ENCODE results near the gene C5orf63. TPM values are rescaled to one million over a fixed set of nuclear protein-coding genes. Genes with fewer than 3 reads are reported as not detected.
"Not testable (repeated sequence)": the region's sequence is repeated elsewhere in the genome, so short reads cannot be mapped to it uniquely, and the experiment has no call there.

C5orf63 gene
- total RNA-seq, 1 donor from 2014 or later: 5.6 TPM

DNA sequence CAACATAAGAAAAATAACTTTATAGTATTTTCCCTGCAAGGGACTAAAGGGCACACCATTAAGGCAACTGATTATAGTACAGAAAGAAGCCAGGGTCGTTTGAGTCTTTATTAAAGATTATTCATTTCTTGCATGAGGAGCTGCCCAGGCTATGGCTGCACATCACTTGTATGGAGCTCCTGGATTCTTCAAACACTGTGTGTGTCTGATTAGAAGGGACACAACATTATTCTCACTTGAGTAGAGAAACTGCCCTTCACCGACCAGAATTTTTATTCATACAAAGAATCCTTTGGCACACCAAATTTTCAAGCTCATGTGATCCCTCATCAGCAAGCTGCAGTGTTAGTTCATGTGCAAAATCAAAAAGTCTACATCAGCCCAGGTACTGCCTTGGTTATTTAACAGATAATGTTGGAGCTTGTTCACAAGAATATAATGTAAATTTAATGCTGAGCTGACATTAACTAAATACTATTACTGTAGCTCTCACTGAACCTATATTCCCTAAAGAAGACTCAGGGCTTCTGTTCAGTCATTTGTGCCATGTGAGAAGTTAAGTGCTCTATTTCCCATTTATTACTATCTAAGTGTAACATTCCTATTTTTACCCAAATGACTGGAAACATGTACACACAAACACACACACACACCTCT is 9.9 kb downstream of the C5orf63 start:
- Mint-ChIP-seq H3K27me3 (no peaks in the 10 kb centered on the region), H3K36me3 (ENCODE audit: low read depth) (peaks cover 2% of the 10 kb centered on the region), H3K9me3 (no peaks in the 10 kb centered on the region), H3K4me3 (no peak overlapping the region), H3K27ac (no peak overlapping the region), H3K4me1 (peaks cover 10% of the 10 kb centered on the region)
- no peak for DNase-seq
- intact Hi-C loops (cut with micrococcal nuclease): no loop called here

DNA sequence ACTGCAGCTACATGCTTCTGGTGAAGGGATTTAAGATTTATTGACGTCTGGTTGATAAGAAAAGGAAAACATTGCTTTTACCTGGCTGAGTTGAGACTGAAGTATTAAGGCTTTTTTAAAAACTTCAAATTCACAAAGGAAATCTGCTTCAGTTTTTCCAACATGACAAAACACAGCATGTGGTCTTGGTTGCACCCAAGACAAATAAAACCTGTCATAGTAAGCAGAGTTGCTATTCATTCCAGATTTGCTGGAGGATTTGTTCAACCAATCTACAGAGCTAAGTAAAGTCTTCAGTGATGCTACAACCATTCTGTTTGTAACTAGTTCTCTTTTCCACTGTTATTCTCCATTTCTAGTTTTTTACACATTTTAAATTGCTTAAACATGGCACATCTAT is 11.3 kb downstream of the C5orf63 start:
- H3K27ac Mint-ChIP-seq: no peak overlapping the region
- intact Hi-C loops (cut with micrococcal nuclease): no loop called here
- H3K27me3 Mint-ChIP-seq: no peaks in the 10 kb centered on the region
- no peaks in the 10 kb centered on the region for H3K9me3 Mint-ChIP-seq
- peaks cover 10% of the 10 kb centered on the region for H3K4me1 Mint-ChIP-seq
- no peak for DNase-seq
- no peaks in the 10 kb centered on the region for H3K36me3 Mint-ChIP-seq (ENCODE audit: low read depth)
- no peak overlapping the region for H3K4me3 Mint-ChIP-seq

DNA sequence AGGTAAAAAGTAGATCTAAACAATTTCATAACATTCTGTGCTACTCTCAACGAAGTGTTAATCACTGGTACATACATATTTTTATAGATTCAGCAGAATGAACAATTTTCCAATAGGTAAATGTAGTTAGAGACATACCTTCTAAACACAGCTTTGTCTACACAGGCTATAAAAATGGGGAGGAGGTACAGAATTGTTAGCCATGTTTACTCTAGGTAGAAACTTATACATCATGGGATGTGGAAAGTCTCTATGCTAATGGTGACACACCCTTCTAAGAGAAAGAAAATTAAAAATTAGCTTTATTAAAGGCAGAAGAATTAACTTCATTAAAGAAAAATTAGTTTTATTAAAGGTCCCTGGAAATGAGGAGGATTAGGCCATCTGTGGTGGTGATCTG is 11.8 kb downstream of the C5orf63 start:
- H3K27me3 Mint-ChIP-seq: no peaks in the 10 kb centered on the region
- no peak for DNase-seq
- no peaks in the 10 kb centered on the region for H3K9me3 Mint-ChIP-seq
- no peak overlapping the region for H3K27ac Mint-ChIP-seq
- no peak overlapping the region for H3K4me3 Mint-ChIP-seq
- H3K4me1 Mint-ChIP-seq: peaks cover 10% of the 10 kb centered on the region
- intact Hi-C loops (cut with micrococcal nuclease): no loop called here
- H3K36me3 Mint-ChIP-seq (ENCODE audit: low read depth): no peaks in the 10 kb centered on the region

DNA sequence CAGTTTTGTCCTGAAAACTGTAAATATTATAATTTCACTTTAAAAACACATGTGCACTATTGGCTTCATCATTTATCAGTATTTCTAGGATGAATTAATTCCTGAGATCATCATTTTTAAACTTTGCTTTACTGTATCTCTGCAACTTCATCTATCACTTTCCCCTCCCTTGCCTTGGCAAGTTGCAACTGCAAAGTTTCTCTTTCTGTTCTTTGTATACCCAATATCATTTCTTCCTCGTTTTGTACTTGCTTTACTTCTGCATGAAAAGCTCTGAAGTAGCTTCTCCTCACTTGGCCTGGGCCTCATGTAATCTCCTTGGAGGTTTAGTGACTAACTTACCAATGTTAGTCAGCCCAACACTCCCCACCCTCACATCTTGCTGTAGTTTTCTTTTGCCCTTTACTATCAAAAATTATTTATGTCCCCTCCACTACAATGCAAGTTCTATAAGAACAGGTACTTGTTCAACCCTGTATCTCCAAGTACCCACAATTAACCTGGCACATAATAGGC is 12.8 kb downstream of the C5orf63 start:
- peak overlapping the region; percentile 12 for H3K27ac Mint-ChIP-seq
- no peak for DNase-seq
- H3K36me3 Mint-ChIP-seq (ENCODE audit: low read depth): peaks cover 8% of the 10 kb centered on the region
- peaks cover 10% of the 10 kb centered on the region for H3K4me1 Mint-ChIP-seq
- intact Hi-C loops (cut with micrococcal nuclease): no loop called here
- no peaks in the 10 kb centered on the region for H3K27me3 Mint-ChIP-seq
- H3K9me3 Mint-ChIP-seq: no peaks in the 10 kb centered on the region
- H3K4me3 Mint-ChIP-seq: no peak overlapping the region

DNA sequence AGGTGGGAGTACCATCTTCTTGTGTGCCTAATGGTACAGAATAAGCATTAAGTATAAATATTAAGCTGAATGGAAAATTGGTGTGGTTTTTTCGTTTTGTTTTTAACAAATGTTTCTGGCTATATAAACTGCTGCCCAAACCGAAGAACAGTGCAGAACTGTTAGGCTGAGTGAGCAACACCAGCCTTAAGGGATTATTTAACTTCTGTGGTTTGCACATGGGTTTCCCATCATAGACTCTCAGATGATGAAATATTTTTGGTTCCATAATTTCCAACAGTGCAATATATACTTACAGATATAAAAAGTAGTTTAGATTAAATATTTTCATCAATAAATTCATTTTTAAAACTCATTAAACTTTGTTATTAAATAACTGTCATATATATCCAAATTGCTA is 16.4 kb downstream of the C5orf63 start:
- H3K36me3 Mint-ChIP-seq (ENCODE audit: low read depth): peaks cover 13% of the 10 kb centered on the region
- H3K27me3 Mint-ChIP-seq: no peaks in the 10 kb centered on the region

DNA sequence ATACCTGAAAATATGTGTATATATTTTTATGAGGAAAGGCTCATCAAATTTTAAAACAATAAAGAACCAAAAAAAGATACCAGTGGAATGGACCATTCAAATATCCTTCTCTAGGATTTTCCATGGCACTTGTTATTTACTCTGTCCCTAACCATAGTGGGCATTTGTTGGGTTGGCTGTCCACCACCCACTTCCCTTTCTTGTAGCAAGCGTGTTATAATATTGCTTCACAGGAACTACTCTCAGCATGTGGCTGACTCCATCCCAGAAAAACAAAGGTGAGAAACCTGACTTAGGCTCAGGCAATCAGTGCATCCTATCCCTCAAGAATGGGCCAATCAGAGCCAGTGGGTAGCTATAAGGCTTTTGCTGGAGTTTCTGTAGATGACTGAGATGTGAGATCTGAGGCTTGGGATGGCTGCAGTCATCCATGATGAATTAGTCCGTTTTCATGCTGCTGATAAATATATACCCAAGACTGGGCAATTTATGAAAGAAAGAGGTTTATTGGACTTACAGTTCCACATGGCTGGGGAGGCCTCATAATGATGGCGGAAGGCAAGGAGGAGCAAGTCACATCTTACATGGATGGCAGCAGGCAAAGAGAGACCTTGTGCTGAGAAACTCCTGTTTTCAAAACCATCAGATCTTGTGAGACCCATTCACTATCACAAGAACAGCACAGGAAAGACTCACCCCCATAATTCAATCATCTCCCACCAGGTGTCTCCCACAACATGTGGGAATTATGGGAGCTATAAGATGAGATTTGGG is 17.2 kb downstream of the C5orf63 start:
- Mint-ChIP-seq H3K4me3 (no peak overlapping the region), H3K27me3 (no peaks in the 10 kb centered on the region), H3K27ac (no peak overlapping the region), H3K4me1 (peaks cover 7% of the 10 kb centered on the region), H3K9me3 (no peaks in the 10 kb centered on the region), H3K36me3 (ENCODE audit: low read depth) (peaks cover 13% of the 10 kb centered on the region)
- intact Hi-C loops (cut with micrococcal nuclease): no loop called here
- DNase-seq: no peak

More for the DNA sequence above, 16.4 kb downstream of the C5orf63 start:
- Mint-ChIP-seq H3K4me1 (peaks cover 10% of the 10 kb centered on the region), H3K9me3 (no peaks in the 10 kb centered on the region), H3K4me3 (no peak overlapping the region), H3K27ac (no peak overlapping the region)
- DNase-seq: no peak
- intact Hi-C loops (cut with micrococcal nuclease): no loop called here

DNA sequence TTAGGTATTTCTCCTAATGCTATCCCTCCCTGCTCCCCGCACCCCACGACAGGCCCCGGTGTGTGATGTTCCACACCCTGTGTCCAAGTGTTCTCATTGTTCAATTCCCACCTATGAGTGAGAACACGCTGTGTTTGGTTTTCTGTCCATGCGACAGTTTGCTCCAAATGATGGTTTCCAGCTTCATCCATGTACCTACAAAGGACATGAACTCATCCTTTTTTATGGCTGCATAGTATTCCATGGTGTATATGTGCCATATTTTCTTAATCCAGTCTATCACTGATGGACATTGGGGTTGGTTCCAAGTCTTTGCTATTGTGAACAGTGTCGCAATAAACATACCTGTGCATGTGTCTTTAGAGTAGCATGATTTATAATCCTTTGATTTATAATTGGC is 19.8 kb downstream of the C5orf63 start:
- H3K27ac Mint-ChIP-seq; H3K4me3 Mint-ChIP-seq; H3K4me1 Mint-ChIP-seq; H3K27me3 Mint-ChIP-seq; intact Hi-C loops (cut with micrococcal nuclease); H3K9me3 Mint-ChIP-seq; DNase-seq: not testable (repeated sequence)
- peaks cover 13% of the 10 kb centered on the region for H3K36me3 Mint-ChIP-seq (ENCODE audit: low read depth)

DNA sequence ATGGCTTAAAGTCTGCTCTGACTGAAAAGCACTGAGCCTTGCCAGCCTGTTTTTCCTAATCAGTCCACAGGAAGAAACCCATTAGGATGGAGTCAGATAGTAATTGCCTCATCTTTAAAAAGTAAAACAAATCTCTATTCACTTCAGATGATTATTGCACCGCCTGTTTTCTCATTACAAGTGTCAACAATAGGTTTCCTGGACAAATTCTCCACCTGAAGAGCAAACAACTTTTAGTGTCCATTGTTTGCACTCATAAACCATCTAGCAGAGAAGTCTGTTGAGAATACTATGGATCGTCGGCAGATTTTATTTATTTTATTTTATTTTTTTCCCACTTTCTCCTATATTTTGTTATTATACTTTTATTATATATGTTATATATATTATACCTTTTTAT is 20.3 kb downstream of the C5orf63 start:
- intact Hi-C loops (cut with micrococcal nuclease): no loop called here
- peaks cover 13% of the 10 kb centered on the region for H3K36me3 Mint-ChIP-seq (ENCODE audit: low read depth)
- H3K27me3 Mint-ChIP-seq: no peaks in the 10 kb centered on the region
- DNase-seq: no peak
- no peak overlapping the region for H3K4me3 Mint-ChIP-seq
- no peaks in the 10 kb centered on the region for H3K9me3 Mint-ChIP-seq
- H3K27ac Mint-ChIP-seq: no peak overlapping the region
- no peaks in the 10 kb centered on the region for H3K4me1 Mint-ChIP-seq

DNA sequence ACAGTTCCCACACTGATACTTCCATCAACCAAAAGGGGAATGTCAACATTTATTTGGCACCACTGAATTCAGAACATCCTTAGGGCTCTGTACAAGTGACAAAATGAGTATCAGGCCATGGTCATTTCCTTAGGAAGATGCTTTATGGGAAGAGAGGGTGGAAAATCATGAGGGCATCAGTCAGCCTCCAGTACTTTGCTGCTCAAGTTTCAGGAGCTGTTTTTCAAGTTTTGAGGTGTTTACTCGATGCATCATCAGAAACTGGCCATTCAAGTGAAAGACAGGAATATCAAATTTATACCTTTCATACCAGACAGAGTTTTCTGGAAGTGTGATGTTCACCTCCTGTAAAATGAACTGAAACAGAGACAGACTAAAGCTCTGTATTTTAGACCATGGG is 21.7 kb downstream of the C5orf63 start:
- intact Hi-C loops (cut with micrococcal nuclease): no loop called here
- no peak overlapping the region for H3K4me3 Mint-ChIP-seq
- no peaks in the 10 kb centered on the region for H3K27me3 Mint-ChIP-seq
- H3K4me1 Mint-ChIP-seq: no peaks in the 10 kb centered on the region
- no peak for DNase-seq
- no peaks in the 10 kb centered on the region for H3K9me3 Mint-ChIP-seq
- peaks cover 13% of the 10 kb centered on the region for H3K36me3 Mint-ChIP-seq (ENCODE audit: low read depth)
- H3K27ac Mint-ChIP-seq: no peak overlapping the region

DNA sequence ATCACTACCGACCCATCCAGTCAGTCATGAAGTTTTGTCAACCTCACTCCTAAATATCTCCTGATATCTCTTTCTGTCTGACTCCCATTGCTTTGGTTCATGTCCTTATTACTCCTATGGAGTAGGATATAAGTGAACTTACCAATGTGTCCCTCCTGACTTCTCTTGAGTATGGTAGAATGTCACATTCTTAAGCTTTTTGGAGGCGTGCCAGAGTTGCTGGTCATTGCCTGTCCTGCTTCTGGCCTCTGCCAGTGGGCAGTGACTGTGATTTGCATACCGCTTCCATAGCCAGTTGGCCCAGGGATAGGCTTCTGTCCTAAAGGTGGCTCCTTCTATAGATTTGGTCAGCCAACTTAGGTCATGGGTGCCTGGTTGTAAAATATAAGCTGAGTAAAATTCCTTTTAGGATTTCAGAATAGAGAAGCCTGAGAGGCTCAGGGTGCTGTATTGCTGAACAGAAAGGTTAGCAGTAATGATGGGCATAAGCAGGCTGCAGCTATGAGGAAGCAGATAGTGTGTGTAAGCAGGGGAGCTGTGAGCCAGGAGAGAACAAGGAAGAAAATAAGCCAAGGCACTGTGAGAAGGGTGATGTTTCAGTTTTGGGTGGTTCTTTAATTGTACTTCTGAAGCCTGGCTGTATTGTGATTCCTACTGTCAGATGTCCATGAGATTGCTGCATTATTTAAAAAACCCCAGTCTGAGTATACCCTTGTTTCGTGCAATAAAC is 26.8 kb downstream of the C5orf63 start:
- no peaks in the 10 kb centered on the region for H3K36me3 Mint-ChIP-seq (ENCODE audit: low read depth)
- H3K27ac Mint-ChIP-seq: no peak overlapping the region

DNA sequence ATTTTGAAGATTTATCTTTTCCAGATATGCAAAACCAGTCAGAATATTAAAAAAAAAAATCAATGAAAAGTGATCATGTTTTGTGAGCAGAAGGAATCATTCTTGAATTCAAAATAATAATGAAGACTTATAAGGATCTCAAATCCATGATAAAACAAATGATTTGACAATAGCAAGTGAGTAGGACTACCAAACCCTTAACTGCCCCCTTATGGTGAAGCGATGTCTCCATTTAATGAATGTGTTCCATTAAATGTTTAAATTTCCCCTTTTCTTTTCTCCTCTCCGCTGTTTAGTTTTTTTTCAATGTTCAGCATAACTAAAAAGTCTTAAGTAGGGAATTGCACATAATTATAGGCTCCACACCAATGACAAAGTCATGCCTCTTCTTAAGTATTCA is 30.7 kb downstream of the C5orf63 start:
- intact Hi-C loops (cut with micrococcal nuclease): no loop called here
- Mint-ChIP-seq H3K27ac (no peak overlapping the region), H3K27me3 (no peaks in the 10 kb centered on the region)

More for the DNA sequence above, 26.8 kb downstream of the C5orf63 start:
- no peaks in the 10 kb centered on the region for H3K27me3 Mint-ChIP-seq
- intact Hi-C loops (cut with micrococcal nuclease): no loop called here
- H3K4me1 Mint-ChIP-seq: no peaks in the 10 kb centered on the region
- no peak overlapping the region for H3K4me3 Mint-ChIP-seq
- DNase-seq: no peak
- H3K9me3 Mint-ChIP-seq: no peaks in the 10 kb centered on the region

DNA sequence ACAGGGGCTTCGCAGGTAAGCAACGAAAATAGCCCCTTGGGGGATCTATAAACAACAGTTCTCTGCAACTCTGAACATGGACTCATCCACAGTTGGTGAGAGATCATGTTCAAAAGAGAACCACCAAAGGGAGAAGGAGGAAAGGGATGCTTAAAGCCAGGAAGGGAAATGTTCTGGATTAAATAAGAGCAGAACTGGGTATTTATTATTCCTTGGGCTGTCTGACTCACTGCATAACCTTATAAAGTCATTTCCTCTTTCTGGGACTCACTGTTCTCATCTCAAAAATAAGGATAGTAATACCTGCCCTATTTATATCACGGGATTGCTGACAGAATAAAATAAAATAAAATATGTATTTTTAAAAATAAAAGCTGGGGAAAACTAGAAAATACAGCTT is 31.7 kb downstream of the C5orf63 start:
- no peaks in the 10 kb centered on the region for H3K36me3 Mint-ChIP-seq (ENCODE audit: low read depth)
- no peaks in the 10 kb centered on the region for H3K9me3 Mint-ChIP-seq
- H3K27ac Mint-ChIP-seq: no peak overlapping the region
- no peaks in the 10 kb centered on the region for H3K4me1 Mint-ChIP-seq
- H3K4me3 Mint-ChIP-seq: no peak overlapping the region
- intact Hi-C loops (cut with micrococcal nuclease): no loop called here
- H3K27me3 Mint-ChIP-seq: no peaks in the 10 kb centered on the region
- no peak for DNase-seq

More for the DNA sequence above, 30.7 kb downstream of the C5orf63 start:
- Mint-ChIP-seq H3K4me1 (no peaks in the 10 kb centered on the region), H3K36me3 (ENCODE audit: low read depth) (no peaks in the 10 kb centered on the region), H3K9me3 (no peaks in the 10 kb centered on the region), H3K4me3 (no peak overlapping the region)
- no peak for DNase-seq

DNA sequence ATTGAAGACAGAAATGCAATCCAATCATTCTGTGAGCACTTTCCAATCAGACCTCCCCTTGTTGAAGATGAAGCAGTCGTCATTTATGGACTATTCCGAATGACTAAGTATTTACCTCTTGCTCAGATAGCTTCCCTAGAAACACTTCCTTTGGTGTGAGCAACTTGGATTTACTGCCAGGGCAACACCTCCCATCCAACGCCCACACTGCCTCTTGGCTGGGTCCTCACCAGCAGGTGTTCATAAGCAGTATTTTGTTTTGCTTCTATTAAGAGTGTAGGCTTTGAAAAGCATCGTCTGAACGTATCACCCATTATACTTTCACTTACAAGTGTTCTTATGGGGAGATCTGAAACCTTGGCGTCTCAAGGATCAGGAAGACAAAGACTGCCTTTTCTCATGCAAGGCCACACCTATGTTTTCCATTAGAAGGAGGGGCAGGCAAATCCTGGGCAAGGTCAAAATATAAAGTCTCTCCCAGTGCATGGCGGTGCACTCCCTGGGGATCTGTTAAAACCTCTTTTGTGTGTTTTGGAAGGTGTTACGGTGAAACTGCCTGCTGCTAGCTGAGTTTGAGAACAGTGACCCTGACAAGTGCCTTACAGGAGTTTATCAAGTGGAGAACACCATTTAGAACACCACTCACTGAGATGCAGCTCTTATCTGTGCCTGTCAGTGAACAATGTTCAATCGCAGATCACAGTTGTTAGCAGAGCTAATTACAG is 32.3 kb downstream of the C5orf63 start:
- no peaks in the 10 kb centered on the region for H3K36me3 Mint-ChIP-seq (ENCODE audit: low read depth)
- no peaks in the 10 kb centered on the region for H3K9me3 Mint-ChIP-seq
- H3K27me3 Mint-ChIP-seq: no peaks in the 10 kb centered on the region
- H3K4me1 Mint-ChIP-seq: no peaks in the 10 kb centered on the region
- no peak for DNase-seq
- H3K4me3 Mint-ChIP-seq: no peak overlapping the region
- intact Hi-C loops (cut with micrococcal nuclease): no loop called here
- H3K27ac Mint-ChIP-seq: no peak overlapping the region
